ENCODE results near the gene HERC2.
A peak's percentile ranks its signal among the peaks of the same experiment; 100 is the strongest.
"Not testable (repeated sequence)": the region's sequence is repeated elsewhere in the genome, so short reads cannot be mapped to it uniquely, and the experiment has no call there.

The HERC2 gene

GRCh38 chr15:28289694-28290463, 32.1 kb downstream of the HERC2 start:
- Histone ChIP-seq H3K4me2 (ENCODE audit: low read depth, low read length, poor library complexity, severe bottlenecking) (no peak overlapping the region), H3K9me3 (ENCODE audit: insufficient read depth, low read length) (no peaks in the 10 kb centered on the region), H3K4me3 (ENCODE audit: insufficient read depth, low read length, poor library complexity, severe bottlenecking) (no peak overlapping the region), H2AFZ (ENCODE audit: low read depth, low read length, severe bottlenecking) (no peak overlapping the region), H4K20me1 (ENCODE audit: low read depth, low read length) (no peaks in the 10 kb centered on the region), H3K36me3 (ENCODE audit: low read length) (peaks cover 5% of the 10 kb centered on the region; the same call in 1 of the 2 replicates), H3K27ac (ENCODE audit: low read depth, low read length) (no peak overlapping the region), H3K79me2 (ENCODE audit: insufficient read depth, low read length) (peaks cover 13% of the 10 kb centered on the region; the same call in 1 of the 2 replicates), H3K27me3 (ENCODE audit: low read length) (no peaks in the 10 kb centered on the region), H3K9me2 (replicated peaks; ENCODE audit: insufficient read depth, low read length) (no peaks in the 10 kb centered on the region), H3K9ac (ENCODE audit: low read length) (no peak overlapping the region), H3F3A (ENCODE audit: insufficient read depth) (no peaks in the 10 kb centered on the region)
- TF ChIP-seq CTCF (IDR thresholded peaks at IDR 0.05; ENCODE audit: insufficient read depth, low read length, poor library complexity, severe bottlenecking) (no peak), EZH2phosphoT487 (conservative IDR thresholded peaks at IDR 0.05; ENCODE audit: low read length) (no peak)

GRCh38 chr15:28288830-28289693, 32.9 kb downstream of the HERC2 start:
- Histone ChIP-seq H3K4me2 (ENCODE audit: low read depth, low read length, poor library complexity, severe bottlenecking) (peak overlapping the region; percentile 27), H3K79me2 (ENCODE audit: insufficient read depth, low read length) (peaks cover 19% of the 10 kb centered on the region)
- not testable (repeated sequence) for H3K36me3 ChIP-seq (ENCODE audit: low read length); H3K27me3 ChIP-seq (ENCODE audit: low read length); H3F3A ChIP-seq (ENCODE audit: insufficient read depth); H3K9ac ChIP-seq (ENCODE audit: low read length); H3K27ac ChIP-seq (ENCODE audit: low read depth, low read length); H2AFZ ChIP-seq (ENCODE audit: low read depth, low read length, severe bottlenecking); H3K9me3 ChIP-seq (ENCODE audit: insufficient read depth, low read length); H3K4me3 ChIP-seq (ENCODE audit: insufficient read depth, low read length, poor library complexity, severe bottlenecking); H3K9me2 ChIP-seq (replicated peaks; ENCODE audit: insufficient read depth, low read length); H4K20me1 ChIP-seq (ENCODE audit: low read depth, low read length)

- H3K79me2 ChIP-seq (ENCODE audit: insufficient read depth, low read length) = peaks cover 29% of the 10 kb centered on the region
- H3K36me3 ChIP-seq (ENCODE audit: low read length) = not testable (repeated sequence)
Measured at GRCh38 chr15:28286659-28287058, 35.3 kb downstream of the HERC2 start.

GRCh38 chr15:28286031-28286430, 35.9 kb downstream of the HERC2 start:
- peaks cover 35% of the 10 kb centered on the region for H3K79me2 ChIP-seq (ENCODE audit: insufficient read depth, low read length)
- no peak overlapping the region for H3K4me2 ChIP-seq (ENCODE audit: low read depth, low read length, poor library complexity, severe bottlenecking)
- H3K9me2 ChIP-seq (replicated peaks; ENCODE audit: insufficient read depth, low read length) = no peaks in the 10 kb centered on the region
- H3K27me3 ChIP-seq (ENCODE audit: low read length) = no peaks in the 10 kb centered on the region
- no peak overlapping the region for H3K9ac ChIP-seq (ENCODE audit: low read length)
- H3K4me3 ChIP-seq (ENCODE audit: insufficient read depth, low read length, poor library complexity, severe bottlenecking) = no peak overlapping the region
- H3K27ac ChIP-seq (ENCODE audit: low read depth, low read length) = no peak overlapping the region
- no peaks in the 10 kb centered on the region for H3F3A ChIP-seq (ENCODE audit: insufficient read depth)
- H3K36me3 ChIP-seq (ENCODE audit: low read length) = peaks cover 3% of the 10 kb centered on the region; the same call in 1 of the 2 replicates
- no peaks in the 10 kb centered on the region for H3K9me3 ChIP-seq (ENCODE audit: insufficient read depth, low read length)
- no peaks in the 10 kb centered on the region for H4K20me1 ChIP-seq (ENCODE audit: low read depth, low read length)
- TF ChIP-seq CTCF (IDR thresholded peaks at IDR 0.05; ENCODE audit: insufficient read depth, low read length, poor library complexity, severe bottlenecking) = no peak
- H2AFZ ChIP-seq (ENCODE audit: low read depth, low read length, severe bottlenecking) = no peak overlapping the region

More at GRCh38 chr15:28286659-28287058, 35.3 kb downstream of the HERC2 start:
- not testable (repeated sequence) for H4K20me1 ChIP-seq (ENCODE audit: low read depth, low read length); H3K9me3 ChIP-seq (ENCODE audit: insufficient read depth, low read length); H3F3A ChIP-seq (ENCODE audit: insufficient read depth); H3K27ac ChIP-seq (ENCODE audit: low read depth, low read length); H3K4me2 ChIP-seq (ENCODE audit: low read depth, low read length, poor library complexity, severe bottlenecking); H3K9ac ChIP-seq (ENCODE audit: low read length); H3K4me3 ChIP-seq (ENCODE audit: insufficient read depth, low read length, poor library complexity, severe bottlenecking); H3K9me2 ChIP-seq (replicated peaks; ENCODE audit: insufficient read depth, low read length); H2AFZ ChIP-seq (ENCODE audit: low read depth, low read length, severe bottlenecking); H3K27me3 ChIP-seq (ENCODE audit: low read length)
